CD14-positive monocyte (primary cell): ENCODE data around the gene LRRC10B. TPM values are rescaled to one million over a fixed set of nuclear protein-coding genes. Genes with fewer than 3 reads are reported as not detected.

Source experiments
- DNase-seq, 3 donors: peaks; one replicate each; pipeline ENCODE4 v3.0.0-alpha.2; 2011 to 2022
- H2AFZ ChIP-seq: 2 replicates; pipeline ENCODE4 v1.6.0; 2012; ENCODE audit warnings: mild to moderate bottlenecking, low read depth, low read length, inconsistent platforms; ENCODE audit not compliant: insufficient read depth, poor library complexity, severe bottlenecking
- H3K27ac ChIP-seq, 2 donors: 1 replicate in 1 of 2; 2 replicates in 1 of 2; pipeline ENCODE4 v1.5.1; 2012 to 2013; ENCODE audit warnings: low read length in 2 of 2, control low read depth in 1 of 2, inconsistent platforms in 1 of 2, low read depth in 1 of 2, mild to moderate bottlenecking in 1 of 2
- H3K27me3 ChIP-seq, 2 donors: one replicate each; pipeline versions ENCODE4 v1.6.0 to v1.6.1; 2011 to 2013; ENCODE audit warnings: low read length in 2 of 2; ENCODE audit not compliant: control insufficient read depth in 2 of 2, insufficient read depth in 2 of 2
- H3K36me3 ChIP-seq, 2 donors: replicated peaks in 1 of 2; 1 replicate in 1 of 2; 2 replicates in 1 of 2; pipeline versions ENCODE4 v1.5.1 to v1.6.1; 2012 to 2013; ENCODE audit warnings: low read length in 2 of 2, control low read depth in 1 of 2, inconsistent platforms in 1 of 2, mild to moderate bottlenecking in 1 of 2; ENCODE audit not compliant: insufficient read depth in 2 of 2, control insufficient read depth in 1 of 2
- H3K4me1 ChIP-seq, 2 donors: 1 replicate in 1 of 2; 2 replicates in 1 of 2; pipeline versions ENCODE4 v1.5.1 to v1.6.1; 2012 to 2013; ENCODE audit warnings: low read length in 2 of 2, control low read depth in 1 of 2, inconsistent platforms in 1 of 2, mild to moderate bottlenecking in 1 of 2, moderate library complexity in 1 of 2; ENCODE audit not compliant: insufficient read depth in 2 of 2, control insufficient read depth in 1 of 2
- H3K4me2 ChIP-seq: replicated peaks from 2 replicates; pipeline ENCODE3; 2012; ENCODE audit warnings: low read length, moderate library complexity, mild to moderate bottlenecking; ENCODE audit not compliant: poor library complexity, severe bottlenecking; ENCODE audit errors: extremely low read depth
- H3K4me3 ChIP-seq, 3 experiments: fragments of 200-600 bp in 1 of 3; sonication (generic) in 1 of 3; replicated peaks in 1 of 3; 1 replicate in 2 of 3; 2 replicates in 1 of 3; pipeline ENCODE4 v1.5.1; 2011 to 2013; ENCODE audit warnings: low read length in 3 of 3, mild to moderate bottlenecking in 3 of 3, control low read depth in 2 of 3, low read depth in 2 of 3, inconsistent platforms in 1 of 3, moderate library complexity in 1 of 3
- H3K79me2 ChIP-seq: 2 replicates; pipeline ENCODE4 v1.6.0; 2012; ENCODE audit warnings: mild to moderate bottlenecking, control low read depth, inconsistent platforms, low read length, moderate library complexity; ENCODE audit not compliant: insufficient read depth
- H3K9ac ChIP-seq: 2 replicates; pipeline ENCODE4 v1.6.0; 2017; ENCODE audit warnings: low read length, mild to moderate bottlenecking; ENCODE audit not compliant: insufficient read depth, poor library complexity, severe bottlenecking
- H3K9me3 ChIP-seq, 2 donors: replicated peaks in 1 of 2; 1 replicate in 1 of 2; 2 replicates in 1 of 2; pipeline versions ENCODE4 v1.5.1 to v1.6.1; 2012 to 2013; ENCODE audit warnings: low read length in 2 of 2, control low read depth in 1 of 2; ENCODE audit not compliant: control insufficient read depth in 1 of 2, insufficient read depth in 1 of 2
- H4K20me1 ChIP-seq: 2 replicates; pipeline ENCODE4 v1.6.0; 2012; ENCODE audit warnings: mild to moderate bottlenecking, low read length, control low read depth, moderate library complexity; ENCODE audit not compliant: insufficient read depth
- H3K27ac Mint-ChIP-seq, 7 donors: one replicate each; pipeline ENCODE4 v1.8.0; 2020; ENCODE audit warnings: mild to moderate bottlenecking in 7 of 7, mixed read lengths in 7 of 7, moderate library complexity in 6 of 7, inconsistent platforms in 2 of 7
- H3K27me3 Mint-ChIP-seq, 3 donors: one replicate each; pipeline ENCODE4 v1.8.0; 2021 to 2022; ENCODE audit warnings: low read depth in 3 of 3, mild to moderate bottlenecking in 3 of 3, mixed read lengths in 3 of 3, moderate library complexity in 3 of 3, inconsistent platforms in 1 of 3
- H3K36me3 Mint-ChIP-seq, 2 donors: one replicate each; pipeline ENCODE4 v1.8.0; 2020; ENCODE audit warnings: mixed read lengths in 2 of 2, inconsistent platforms in 1 of 2, mild to moderate bottlenecking in 1 of 2
- H3K4me1 Mint-ChIP-seq: one replicate; pipeline ENCODE4 v1.8.0; 2020; ENCODE audit warnings: mild to moderate bottlenecking, mixed read lengths
- H3K4me3 Mint-ChIP-seq, 2 donors: one replicate each; pipeline ENCODE4 v1.8.0; 2020; ENCODE audit warnings: mild to moderate bottlenecking in 2 of 2, mixed read lengths in 2 of 2, moderate library complexity in 1 of 2
- H3K9me3 Mint-ChIP-seq, 7 donors: one replicate each; pipeline ENCODE4 v1.8.0; 2020 to 2022; ENCODE audit warnings: mixed read lengths in 7 of 7, mild to moderate bottlenecking in 6 of 7, moderate library complexity in 6 of 7, inconsistent platforms in 2 of 7
- WGBS: methylation state at CpG from one replicate; pipeline ENCODE4 v1.1.5; 2013; ENCODE audit warnings: missing lambda C conversion rate; ENCODE audit not compliant: insufficient coverage; 5-methylcytosine and 5-hydroxymethylcytosine counted together
- intact Hi-C, 2 donors: fragments of 100-400 bp; cut with micrococcal nuclease; formaldehyde crosslinking; loops; one replicate each; pipeline versions ENCODE4 v1.15.0 to v1.15.1; 2023
- polyA plus RNA-seq, 3 donors: library from polyadenylated mRNA; depleted of rRNA in 1 of 3; unstranded in 2 of 3; stranded (reverse) in 1 of 3; fragments of 300-500 nt in 2 of 3; fragments of >200 nt in 1 of 3; fragmentation: Illumina TruSeq in 2 of 3; gene quantifications; 1 replicate in 2 of 3; 2 replicates in 1 of 3; pipeline ENCODE4 v1.2.3, GENCODE V29; 2012 to 2021
- TF ChIP-seq, protein P1 (sequence below): fragments of 200-600 bp; IDR thresholded peaks from one replicate; pipeline ENCODE4 v1.8.0; 2022; ENCODE audit warnings: antibody characterized with exemption, mild to moderate bottlenecking

LRRC10B gene
- polyA plus RNA-seq, 3 donors = not detected

- WGBS = 59% methylated on average over 8 of the region's 13 CpGs
- TF ChIP-seq, protein P1, sequence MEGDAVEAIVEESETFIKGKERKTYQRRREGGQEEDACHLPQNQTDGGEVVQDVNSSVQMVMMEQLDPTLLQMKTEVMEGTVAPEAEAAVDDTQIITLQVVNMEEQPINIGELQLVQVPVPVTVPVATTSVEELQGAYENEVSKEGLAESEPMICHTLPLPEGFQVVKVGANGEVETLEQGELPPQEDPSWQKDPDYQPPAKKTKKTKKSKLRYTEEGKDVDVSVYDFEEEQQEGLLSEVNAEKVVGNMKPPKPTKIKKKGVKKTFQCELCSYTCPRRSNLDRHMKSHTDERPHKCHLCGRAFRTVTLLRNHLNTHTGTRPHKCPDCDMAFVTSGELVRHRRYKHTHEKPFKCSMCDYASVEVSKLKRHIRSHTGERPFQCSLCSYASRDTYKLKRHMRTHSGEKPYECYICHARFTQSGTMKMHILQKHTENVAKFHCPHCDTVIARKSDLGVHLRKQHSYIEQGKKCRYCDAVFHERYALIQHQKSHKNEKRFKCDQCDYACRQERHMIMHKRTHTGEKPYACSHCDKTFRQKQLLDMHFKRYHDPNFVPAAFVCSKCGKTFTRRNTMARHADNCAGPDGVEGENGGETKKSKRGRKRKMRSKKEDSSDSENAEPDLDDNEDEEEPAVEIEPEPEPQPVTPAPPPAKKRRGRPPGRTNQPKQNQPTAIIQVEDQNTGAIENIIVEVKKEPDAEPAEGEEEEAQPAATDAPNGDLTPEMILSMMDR = no peak
- peak overlapping the region in 1 of 2 donors; percentile 71 for H3K4me3 Mint-ChIP-seq
- Histone ChIP-seq H3K4me1 (no peaks in the 10 kb centered on the region), H3K27me3 (peaks cover 19 to 48% of the 10 kb centered on the region in 2 donors), H3K4me3 (no peak overlapping the region), H2AFZ (no peak overlapping the region), H4K20me1 (no peaks in the 10 kb centered on the region), H3K27ac (no peak overlapping the region), H3K4me2 (no peak overlapping the region), H3K79me2 (no peaks in the 10 kb centered on the region), H3K36me3 (no peaks in the 10 kb centered on the region), H3K9ac (no peak overlapping the region), H3K9me3 (peaks cover 0 to 12% of the 10 kb centered on the region in 2 donors)
- no peaks in the 10 kb centered on the region for H3K4me1 Mint-ChIP-seq
- H3K9me3 Mint-ChIP-seq = peaks cover 0 to 2% (median 0%) of the 10 kb centered on the region in 7 donors
- H3K27me3 Mint-ChIP-seq = peaks cover 50 to 66% (median 50%) of the 10 kb centered on the region in 3 donors
- DNase-seq = no peak
- intact Hi-C loops = no loop called here
- H3K27ac Mint-ChIP-seq = no peak overlapping the region
- H3K36me3 Mint-ChIP-seq = no peaks in the 10 kb centered on the region
Measured at GRCh38 chr11:61554172-61554988, 45.8 kb downstream of the LRRC10B start.

- Mint-ChIP-seq H3K27ac (no peak overlapping the region), H3K9me3 (peaks cover 0 to 2% (median 0%) of the 10 kb centered on the region in 7 donors), H3K4me3 (peak overlapping the region in 1 of 2 donors; percentile 83), H3K27me3 (peaks cover 51 to 71% (median 54%) of the 10 kb centered on the region in 3 donors), H3K36me3 (no peaks in the 10 kb centered on the region), H3K4me1 (no peaks in the 10 kb centered on the region)
- 6% methylated on average over 36 of the region's 57 CpGs for WGBS
- TF ChIP-seq, protein P1 = no peak
- Histone ChIP-seq H3K9me3 (peaks cover 0 to 12% of the 10 kb centered on the region in 2 donors), H3K36me3 (no peaks in the 10 kb centered on the region), H3K4me3 (no peak overlapping the region), H3K9ac (no peak overlapping the region), H3K27me3 (peaks cover 19 to 48% of the 10 kb centered on the region in 2 donors), H3K4me2 (no peak overlapping the region), H3K27ac (no peak overlapping the region), H4K20me1 (no peaks in the 10 kb centered on the region), H3K4me1 (no peaks in the 10 kb centered on the region), H3K79me2 (no peaks in the 10 kb centered on the region), H2AFZ (no peak overlapping the region)
- no peak for DNase-seq
- intact Hi-C loops = no loop called here
Measured at GRCh38 chr11:61555051-61555969, 46.8 kb downstream of the LRRC10B start.
